ENCODE measurements around the gene SLC25A34.

DNA sequence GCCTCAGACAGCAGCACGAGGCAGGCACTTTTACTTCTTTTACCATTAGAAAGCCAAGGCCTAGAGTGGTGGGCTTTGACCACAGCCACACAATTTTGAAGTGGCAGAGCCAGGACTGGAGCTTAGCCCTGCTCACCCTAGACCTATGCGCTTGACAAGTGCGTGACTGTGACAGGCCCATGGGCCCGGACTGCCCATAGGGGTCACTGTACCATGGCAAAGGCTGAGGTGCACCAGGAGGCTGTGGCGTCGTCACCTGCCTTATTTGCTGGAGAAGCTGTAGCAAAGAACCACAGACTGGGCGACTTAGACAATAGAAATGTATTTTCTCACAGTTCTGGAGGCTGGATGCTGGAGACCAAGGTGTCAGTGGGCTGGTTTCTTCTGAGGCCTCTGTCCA lies 3.7 kb downstream of the SLC25A34 start:
- no peak for TF ChIP-seq GABPA (IDR thresholded peaks at IDR 0.05; ENCODE audit: low read depth)
- TF ChIP-seq CTCF (IDR thresholded peaks at IDR 0.05) = peak; percentile 30; the same call in 1 of the 2 replicates
- no peak for TF ChIP-seq USF1 (IDR thresholded peaks at IDR 0.05; ENCODE audit: borderline replicate concordance, low read depth)
- TF ChIP-seq NFIC (IDR thresholded peaks at IDR 0.05; ENCODE audit: borderline replicate concordance) = no peak
- TF ChIP-seq RFX5 (IDR thresholded peaks at IDR 0.05; ENCODE audit: low read length) = no peak
- TF ChIP-seq JUND (IDR thresholded peaks at IDR 0.05) = no peak
- TF ChIP-seq TEAD4 (IDR thresholded peaks at IDR 0.05; ENCODE audit: borderline replicate concordance, insufficient read depth) = no peak
- TF ChIP-seq, protein P1, sequence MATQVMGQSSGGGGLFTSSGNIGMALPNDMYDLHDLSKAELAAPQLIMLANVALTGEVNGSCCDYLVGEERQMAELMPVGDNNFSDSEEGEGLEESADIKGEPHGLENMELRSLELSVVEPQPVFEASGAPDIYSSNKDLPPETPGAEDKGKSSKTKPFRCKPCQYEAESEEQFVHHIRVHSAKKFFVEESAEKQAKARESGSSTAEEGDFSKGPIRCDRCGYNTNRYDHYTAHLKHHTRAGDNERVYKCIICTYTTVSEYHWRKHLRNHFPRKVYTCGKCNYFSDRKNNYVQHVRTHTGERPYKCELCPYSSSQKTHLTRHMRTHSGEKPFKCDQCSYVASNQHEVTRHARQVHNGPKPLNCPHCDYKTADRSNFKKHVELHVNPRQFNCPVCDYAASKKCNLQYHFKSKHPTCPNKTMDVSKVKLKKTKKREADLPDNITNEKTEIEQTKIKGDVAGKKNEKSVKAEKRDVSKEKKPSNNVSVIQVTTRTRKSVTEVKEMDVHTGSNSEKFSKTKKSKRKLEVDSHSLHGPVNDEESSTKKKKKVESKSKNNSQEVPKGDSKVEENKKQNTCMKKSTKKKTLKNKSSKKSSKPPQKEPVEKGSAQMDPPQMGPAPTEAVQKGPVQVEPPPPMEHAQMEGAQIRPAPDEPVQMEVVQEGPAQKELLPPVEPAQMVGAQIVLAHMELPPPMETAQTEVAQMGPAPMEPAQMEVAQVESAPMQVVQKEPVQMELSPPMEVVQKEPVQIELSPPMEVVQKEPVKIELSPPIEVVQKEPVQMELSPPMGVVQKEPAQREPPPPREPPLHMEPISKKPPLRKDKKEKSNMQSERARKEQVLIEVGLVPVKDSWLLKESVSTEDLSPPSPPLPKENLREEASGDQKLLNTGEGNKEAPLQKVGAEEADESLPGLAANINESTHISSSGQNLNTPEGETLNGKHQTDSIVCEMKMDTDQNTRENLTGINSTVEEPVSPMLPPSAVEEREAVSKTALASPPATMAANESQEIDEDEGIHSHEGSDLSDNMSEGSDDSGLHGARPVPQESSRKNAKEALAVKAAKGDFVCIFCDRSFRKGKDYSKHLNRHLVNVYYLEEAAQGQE (IDR thresholded peaks at IDR 0.05; ENCODE audit: low read depth, low read length) = no peak
- TF ChIP-seq MXI1 (IDR thresholded peaks at IDR 0.05; ENCODE audit: low read depth, low read length) = no peak
- no peak for TF ChIP-seq EZH2phosphoT487 (IDR thresholded peaks at IDR 0.05; ENCODE audit: borderline replicate concordance, low read depth)
- no peak for TF ChIP-seq RCOR1 (IDR thresholded peaks at IDR 0.05; ENCODE audit: low read length)
- no peak for TF ChIP-seq SIN3A (IDR thresholded peaks at IDR 0.05; ENCODE audit: borderline replicate concordance, low read depth, low read length)
- TF ChIP-seq FOXM1 (IDR thresholded peaks at IDR 0.05; ENCODE audit: low read depth) = no peak

All from SK-N-SH (cell line).